DOHH2 (cell line): ENCODE measurements around the gene PTPRQ.

Source experiments
- H3F3A ChIP-seq: fragments of 200-600 bp; sonication (generic), shearing (Covaris generic); 2 replicates; pipeline ENCODE4 v1.6.0; 2016; ENCODE audit warnings: antibody characterized with exemption, mild to moderate bottlenecking; ENCODE audit not compliant: control insufficient read depth, insufficient read depth
- H3K27ac ChIP-seq: fragments of 200-600 bp; sonication (generic); 2 replicates; pipeline ENCODE4 v1.5.1; 2014; ENCODE audit warnings: low read depth, mild to moderate bottlenecking, low read length, moderate library complexity
- H3K27me3 ChIP-seq: fragments of 200-600 bp; sonication (generic); 2 replicates; pipeline ENCODE4 v1.6.1; 2014; ENCODE audit warnings: mild to moderate bottlenecking, low read length, mixed read lengths; ENCODE audit not compliant: control insufficient read depth
- H3K36me3 ChIP-seq: fragments of 200-600 bp; sonication (generic); 2 replicates; pipeline ENCODE4 v1.6.1; 2014; ENCODE audit warnings: mild to moderate bottlenecking, low read length, moderate library complexity, mixed read lengths; ENCODE audit not compliant: control insufficient read depth
- H3K4me1 ChIP-seq: fragments of 200-600 bp; sonication (generic); 2 replicates; pipeline ENCODE4 v1.6.1; 2014; ENCODE audit warnings: mild to moderate bottlenecking, low read length, mixed read lengths; ENCODE audit not compliant: control insufficient read depth
- H3K4me2 ChIP-seq: fragments of 200-600 bp; sonication (generic); 2 replicates; pipeline ENCODE4 v1.6.0; 2014; ENCODE audit warnings: mild to moderate bottlenecking, low read length, moderate library complexity
- H3K4me3 ChIP-seq: fragments of 200-600 bp; sonication (generic); 2 replicates; pipeline ENCODE4 v1.5.1; 2014; ENCODE audit warnings: mild to moderate bottlenecking, low read length, mixed read lengths
- H3K79me2 ChIP-seq: fragments of 200-600 bp; sonication (generic); 2 replicates; pipeline ENCODE4 v1.6.1; 2014; ENCODE audit warnings: mild to moderate bottlenecking, low read length, mixed read lengths; ENCODE audit not compliant: control insufficient read depth
- H3K9me2 ChIP-seq: fragments of 200-600 bp; sonication (generic); replicated peaks from 2 replicates; pipeline ENCODE4 v1.6.1; 2014; ENCODE audit warnings: mild to moderate bottlenecking, low read length, mixed read lengths; ENCODE audit not compliant: control insufficient read depth
- H3K9me3 ChIP-seq: fragments of 200-600 bp; sonication (generic); 2 replicates; pipeline ENCODE4 v1.6.1; 2014; ENCODE audit warnings: antibody characterized with exemption, low read length, mixed read lengths; ENCODE audit not compliant: control insufficient read depth, insufficient read depth
- H4K20me1 ChIP-seq: fragments of 200-600 bp; sonication (generic); 2 replicates; pipeline ENCODE4 v1.6.0; 2014; ENCODE audit warnings: low read depth, mild to moderate bottlenecking, antibody characterized with exemption, low read length, moderate library complexity; ENCODE audit not compliant: control insufficient read depth, insufficient read depth
- CTCF ChIP-seq: fragments of 200-600 bp; sonication (generic); IDR thresholded peaks from one replicate; pipeline ENCODE4 v1.5.1; 2014; ENCODE audit warnings: antibody characterized with exemption, mild to moderate bottlenecking, low read depth, low read length; ENCODE audit not compliant: poor library complexity, severe bottlenecking
- EZH2phosphoT487 ChIP-seq: fragments of 200-600 bp; sonication (generic); IDR thresholded peaks from 2 replicates; pipeline ENCODE4 v1.6.1; 2017; ENCODE audit warnings: borderline replicate concordance, mild to moderate bottlenecking, antibody characterized with exemption, low read length, moderate library complexity, mixed read lengths

Gene PTPRQ

GRCh38 chr12:80716696-80717469 is 272.8 kb downstream of the PTPRQ start, which contains the start of gene MYF5:
TSS of gene MYF5 (plus strand) at chr12:80716912. CDS start at chr12:80717064, 152 bp downstream.
- no peaks in the 10 kb centered on the region for H3K9me3 ChIP-seq
- H3F3A ChIP-seq = no peaks in the 10 kb centered on the region
- H3K4me1 ChIP-seq = no peaks in the 10 kb centered on the region
- TF ChIP-seq EZH2phosphoT487 (no peak), CTCF (no peak)
- no peaks in the 10 kb centered on the region for H3K79me2 ChIP-seq
- H3K36me3 ChIP-seq = no peaks in the 10 kb centered on the region
- no peaks in the 10 kb centered on the region for H4K20me1 ChIP-seq
- H3K4me3 ChIP-seq = no peak within 1 kb of the TSS
- no peaks in the 10 kb centered on the region for H3K27me3 ChIP-seq
- H3K4me2 ChIP-seq = no peak within 1 kb of the TSS
- H3K27ac ChIP-seq = no peak within 1 kb of the TSS
- H3K9me2 ChIP-seq = no peaks in the 10 kb centered on the region

DNA sequence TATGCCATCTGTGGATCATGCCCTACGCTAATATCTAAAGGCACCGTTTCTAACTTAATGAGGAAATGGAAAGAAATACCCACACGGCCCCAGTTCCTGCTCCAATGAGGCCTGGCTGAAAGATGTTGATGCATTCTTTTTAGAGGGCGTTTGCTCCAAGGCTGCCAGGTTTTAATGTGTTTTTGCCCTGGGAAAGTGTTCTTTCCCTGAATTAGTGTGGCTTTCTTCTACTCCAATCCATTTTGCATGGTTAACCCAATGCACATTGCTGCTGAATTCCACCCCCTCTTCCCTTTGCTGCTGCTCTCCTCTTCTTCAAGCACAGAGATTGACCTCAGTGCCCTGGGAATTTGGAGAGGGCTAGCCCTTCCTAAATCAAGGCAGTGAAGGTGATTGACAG is 273.8 kb downstream of the PTPRQ start:
- H3K79me2 ChIP-seq = no peaks in the 10 kb centered on the region

DNA sequence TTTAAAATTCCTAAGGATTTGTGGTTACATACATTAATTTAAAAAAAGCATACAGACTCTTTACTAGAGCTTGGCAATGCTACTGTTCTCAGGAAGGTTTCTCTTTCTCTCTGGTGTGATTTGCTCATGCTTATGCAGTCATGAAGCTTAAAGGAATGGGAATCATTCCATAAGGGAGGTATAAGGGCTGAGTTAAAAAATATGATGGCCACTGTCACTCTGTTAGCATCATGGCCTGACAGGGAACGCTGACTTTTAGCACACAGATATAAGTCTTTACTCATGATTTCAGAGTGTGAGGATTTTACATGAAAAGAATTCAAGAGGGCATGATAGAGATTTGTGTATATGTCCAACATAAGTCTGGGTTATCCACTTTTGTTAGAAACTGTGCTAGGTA is 276.5 kb downstream of the PTPRQ start:
- TF ChIP-seq EZH2phosphoT487 = no peak
- H3K79me2 ChIP-seq = no peaks in the 10 kb centered on the region
- no peak overlapping the region for H3K4me3 ChIP-seq
- no peaks in the 10 kb centered on the region for H3K4me1 ChIP-seq
- no peaks in the 10 kb centered on the region for H3F3A ChIP-seq
- H3K9me3 ChIP-seq = no peaks in the 10 kb centered on the region
- H4K20me1 ChIP-seq = no peaks in the 10 kb centered on the region
- H3K27ac ChIP-seq = no peak overlapping the region
- H3K9me2 ChIP-seq = no peaks in the 10 kb centered on the region
- no peaks in the 10 kb centered on the region for H3K36me3 ChIP-seq
- H3K27me3 ChIP-seq = no peaks in the 10 kb centered on the region
- no peak overlapping the region for H3K4me2 ChIP-seq

More for the DNA sequence above, 273.8 kb downstream of the PTPRQ start:
- Histone ChIP-seq H3K36me3 (no peaks in the 10 kb centered on the region), H3K9me2 (no peaks in the 10 kb centered on the region), H3K27ac (no peak overlapping the region), H3K4me1 (no peaks in the 10 kb centered on the region), H3F3A (no peaks in the 10 kb centered on the region), H3K4me3 (no peak overlapping the region), H4K20me1 (no peaks in the 10 kb centered on the region), H3K4me2 (no peak overlapping the region), H3K9me3 (no peaks in the 10 kb centered on the region), H3K27me3 (no peaks in the 10 kb centered on the region)
- TF ChIP-seq CTCF (no peak), EZH2phosphoT487 (no peak)

DNA sequence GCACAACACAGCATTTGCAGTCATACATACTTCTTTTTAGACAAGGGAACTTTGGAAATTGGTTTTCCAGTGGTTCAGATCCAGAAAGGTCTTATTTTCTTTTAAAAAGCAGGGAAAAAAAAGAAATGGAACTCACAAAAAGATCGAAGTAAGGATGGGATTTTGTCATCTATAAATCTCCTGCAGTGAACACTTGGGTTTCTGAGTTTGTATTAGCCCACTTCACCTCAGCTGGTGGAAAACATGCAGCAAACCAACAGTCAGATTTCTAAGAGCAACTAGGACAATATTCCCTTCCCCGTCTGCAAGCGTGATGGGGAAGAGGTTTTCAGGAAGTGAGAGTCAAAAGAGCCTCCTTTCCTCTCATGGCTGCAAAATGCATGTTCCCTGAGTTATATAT is 277.3 kb downstream of the PTPRQ start:
- H3K36me3 ChIP-seq = no peaks in the 10 kb centered on the region
- H3K9me2 ChIP-seq = no peaks in the 10 kb centered on the region
- H3K4me3 ChIP-seq = no peak overlapping the region
- H3K27ac ChIP-seq = no peak overlapping the region
- H4K20me1 ChIP-seq = no peaks in the 10 kb centered on the region
- H3K4me1 ChIP-seq = no peaks in the 10 kb centered on the region
- H3K27me3 ChIP-seq = no peaks in the 10 kb centered on the region
- no peaks in the 10 kb centered on the region for H3K9me3 ChIP-seq
- no peaks in the 10 kb centered on the region for H3F3A ChIP-seq
- no peak overlapping the region for H3K4me2 ChIP-seq
- no peaks in the 10 kb centered on the region for H3K79me2 ChIP-seq
- no peak for TF ChIP-seq CTCF
- TF ChIP-seq EZH2phosphoT487 = no peak
